MG63 (cell line): ENCODE results near the gene CCNY. TPM values are rescaled to one million over a fixed set of nuclear protein-coding genes. Genes with fewer than 3 reads are reported as not detected.
A peak's percentile ranks its signal among the peaks of the same experiment; 100 is the strongest.

ENCODE experiments used
- DNase-seq: peaks from one replicate; pipeline ENCODE4 v3.0.0-alpha.2; 2020
- H3K27me3 ChIP-seq: fragments of 250-450 bp; sonication (Bioruptor Pico); 2 replicates; pipeline ENCODE4 v1.5.1; 2020; ENCODE audit warnings: mild to moderate bottlenecking, moderate library complexity
- H3K36me3 ChIP-seq: fragments of 250-450 bp; sonication (Bioruptor Pico); 2 replicates; pipeline ENCODE4 v1.5.1; 2020; ENCODE audit warnings: mild to moderate bottlenecking, moderate library complexity
- H3K4me3 ChIP-seq: fragments of 250-450 bp; sonication (Bioruptor Pico); 2 replicates; pipeline ENCODE4 v1.5.1; 2020; ENCODE audit warnings: mild to moderate bottlenecking, moderate library complexity
- H3K9me3 ChIP-seq: fragments of 250-450 bp; sonication (Bioruptor Pico); 2 replicates; pipeline ENCODE4 v1.5.1; 2020; ENCODE audit warnings: mild to moderate bottlenecking, moderate library complexity
- total RNA-seq: library from RNA; depleted of rRNA; stranded (reverse); fragments of >200 nt; shearing (Covaris generic); gene quantifications from 2 replicates; pipeline ENCODE4 v1.2.3, GENCODE V29; 2014; ENCODE audit warnings: low replicate concordance

The CCNY gene
- total RNA-seq, 1 experiment from 2014 or later = 47.2 TPM

DNA sequence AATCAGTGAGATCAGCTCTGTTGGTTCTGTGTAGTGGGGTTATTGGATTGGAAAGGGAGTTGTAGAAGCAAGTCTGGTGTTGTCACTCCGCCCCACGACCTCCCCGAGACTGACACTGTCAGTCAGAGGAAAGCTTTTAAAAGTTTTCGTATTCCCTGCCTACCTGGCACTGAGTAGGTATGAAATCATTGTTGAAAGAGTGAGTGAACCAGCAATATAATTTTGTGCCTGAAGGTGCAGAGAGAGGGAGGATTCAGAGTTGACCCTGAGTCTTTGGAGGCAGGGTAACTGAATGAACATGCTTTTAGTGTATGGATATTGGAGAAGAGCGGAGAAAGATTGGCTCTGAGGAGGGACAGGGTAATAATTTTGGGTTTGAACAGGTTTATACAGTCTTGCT, 27.3 kb downstream of the CCNY start:
- no peaks in the 10 kb centered on the region for H3K27me3 ChIP-seq
- H3K36me3 ChIP-seq = no peaks in the 10 kb centered on the region
- DNase-seq = no peak
- no peaks in the 10 kb centered on the region for H3K9me3 ChIP-seq
- no peak overlapping the region for H3K4me3 ChIP-seq

DNA sequence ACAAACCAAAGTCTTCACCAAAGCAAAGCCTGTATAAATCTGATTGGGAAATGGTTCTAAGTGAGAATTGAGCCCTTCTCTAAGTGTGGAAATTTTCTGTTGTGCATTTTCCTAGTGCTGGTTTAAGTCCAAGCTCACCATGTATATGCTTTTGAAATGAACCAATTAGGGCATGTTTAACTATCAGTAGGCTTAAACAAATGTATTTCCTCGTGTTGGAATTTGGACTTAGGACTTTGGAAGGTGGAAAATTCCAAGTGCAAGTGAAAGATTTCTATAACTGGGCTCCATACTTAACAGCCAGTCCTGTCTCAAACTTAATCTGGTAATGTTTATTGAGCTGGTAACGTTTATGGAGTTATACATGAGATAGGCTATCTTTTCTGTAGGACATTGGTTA, 28.5 kb downstream of the CCNY start:
- DNase-seq = no peak
- H3K4me3 ChIP-seq = no peak overlapping the region
- H3K27me3 ChIP-seq = no peaks in the 10 kb centered on the region
- no peaks in the 10 kb centered on the region for H3K9me3 ChIP-seq
- no peaks in the 10 kb centered on the region for H3K36me3 ChIP-seq

DNA sequence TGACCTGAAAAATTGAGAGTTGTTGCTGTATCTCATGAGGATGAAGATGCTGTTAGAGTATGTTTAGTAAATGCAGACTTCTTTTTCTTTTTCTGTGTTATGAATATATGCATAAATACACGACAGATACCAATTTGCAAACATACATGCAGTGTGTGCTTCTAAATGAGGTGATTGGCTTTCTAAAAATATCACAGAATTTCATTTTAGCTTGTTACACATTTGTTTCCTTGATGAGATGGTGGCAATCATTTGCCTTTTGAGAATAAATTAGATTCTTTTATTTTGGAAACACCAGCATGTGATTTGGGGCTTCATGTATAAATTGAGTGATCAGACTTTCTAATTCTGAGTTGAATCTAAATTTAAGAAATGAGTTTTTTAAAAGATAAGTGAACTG, 29.7 kb downstream of the CCNY start:
- no peak overlapping the region for H3K4me3 ChIP-seq
- H3K36me3 ChIP-seq = no peaks in the 10 kb centered on the region
- H3K9me3 ChIP-seq = no peaks in the 10 kb centered on the region
- no peaks in the 10 kb centered on the region for H3K27me3 ChIP-seq
- DNase-seq = no peak

DNA sequence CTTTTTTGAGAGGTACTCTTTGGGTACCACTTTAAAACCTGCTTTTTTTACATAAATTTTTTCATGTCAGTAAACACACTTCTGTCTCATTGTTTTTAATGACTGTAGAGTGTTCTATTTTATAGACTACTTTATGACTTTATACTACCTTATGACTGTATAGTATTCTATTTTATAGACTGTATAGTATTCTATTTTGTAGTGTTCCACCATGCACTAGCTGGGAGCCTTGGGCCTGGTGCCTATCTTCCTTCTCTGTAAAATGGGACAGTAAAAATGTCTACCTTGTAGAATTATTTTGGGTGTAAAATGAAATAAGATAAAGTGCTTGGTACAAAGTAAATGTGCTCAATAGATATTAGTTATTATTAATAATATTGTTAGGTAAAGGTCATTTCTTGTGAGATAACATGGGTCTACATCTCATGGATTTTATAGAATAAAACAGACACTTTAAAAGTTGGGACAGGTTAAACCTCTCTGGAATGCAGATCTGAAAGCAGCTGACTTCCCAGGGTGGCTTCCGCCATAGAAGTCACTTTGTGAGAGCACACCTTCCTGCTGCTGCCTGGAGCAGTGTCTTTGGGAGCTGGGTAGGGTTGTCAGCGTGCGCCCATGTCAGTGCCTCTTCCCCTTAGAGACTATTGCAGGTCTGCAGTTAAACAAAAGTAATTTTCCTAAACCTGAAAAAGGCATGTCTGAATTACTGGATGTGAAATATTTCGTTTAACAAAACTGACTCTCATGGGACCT, 31.0 kb downstream of the CCNY start:
- no peaks in the 10 kb centered on the region for H3K9me3 ChIP-seq
- no peaks in the 10 kb centered on the region for H3K36me3 ChIP-seq
- DNase-seq = no peak
- H3K27me3 ChIP-seq = no peaks in the 10 kb centered on the region
- no peak overlapping the region for H3K4me3 ChIP-seq

DNA sequence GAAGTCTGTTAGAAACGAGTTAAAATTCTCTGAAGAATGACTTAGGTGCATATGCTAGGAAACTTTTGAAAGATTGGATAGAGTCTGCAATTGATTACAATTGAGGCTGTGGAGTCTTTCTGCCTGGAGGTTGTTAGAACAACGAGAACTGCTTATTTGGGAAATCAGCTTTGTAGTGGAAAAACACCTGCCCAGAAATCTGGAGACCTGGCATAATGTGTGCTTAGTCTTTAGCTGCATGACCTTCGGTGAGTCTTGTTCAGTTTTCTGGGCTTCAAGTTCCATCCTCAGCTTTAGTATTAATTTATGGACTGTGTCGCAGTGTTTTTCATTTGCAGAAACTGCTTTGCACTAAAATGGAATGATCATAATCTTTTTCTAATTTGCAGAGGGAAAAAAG, 31.7 kb downstream of the CCNY start:
- H3K9me3 ChIP-seq = no peaks in the 10 kb centered on the region
- DNase-seq = no peak
- H3K36me3 ChIP-seq = no peaks in the 10 kb centered on the region
- H3K4me3 ChIP-seq = no peak overlapping the region
- H3K27me3 ChIP-seq = no peaks in the 10 kb centered on the region

DNA sequence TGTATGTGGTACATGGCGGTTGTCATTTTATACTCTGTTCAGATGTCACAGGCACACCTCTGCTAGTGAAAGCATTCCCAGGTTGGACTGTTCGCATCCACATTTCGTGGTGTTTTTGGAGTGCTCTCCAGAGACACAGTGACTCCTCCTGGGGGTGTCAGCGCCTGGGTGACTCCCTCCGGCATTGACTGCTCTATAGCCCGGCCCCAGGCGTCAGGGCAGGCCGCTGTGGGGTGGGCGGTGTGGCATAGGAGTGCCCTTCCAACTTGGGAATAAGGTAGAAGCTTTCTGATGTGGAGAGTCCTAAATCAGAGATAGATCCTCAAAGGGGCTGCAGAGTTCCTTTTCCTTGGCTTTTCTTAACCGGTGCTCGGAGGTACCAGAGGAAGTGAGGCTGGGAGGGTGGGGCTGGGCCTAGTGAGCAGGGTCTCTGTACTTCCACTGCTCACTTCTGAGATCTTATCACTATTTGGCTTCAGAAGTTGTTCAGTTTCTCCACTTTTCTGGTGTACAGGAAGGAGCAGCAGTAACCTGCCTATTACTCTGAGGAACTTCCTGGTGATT, 32.3 kb downstream of the CCNY start:
- DNase-seq = no peak
- Histone ChIP-seq H3K9me3 (no peaks in the 10 kb centered on the region), H3K4me3 (no peak overlapping the region), H3K36me3 (no peaks in the 10 kb centered on the region), H3K27me3 (no peaks in the 10 kb centered on the region)

DNA sequence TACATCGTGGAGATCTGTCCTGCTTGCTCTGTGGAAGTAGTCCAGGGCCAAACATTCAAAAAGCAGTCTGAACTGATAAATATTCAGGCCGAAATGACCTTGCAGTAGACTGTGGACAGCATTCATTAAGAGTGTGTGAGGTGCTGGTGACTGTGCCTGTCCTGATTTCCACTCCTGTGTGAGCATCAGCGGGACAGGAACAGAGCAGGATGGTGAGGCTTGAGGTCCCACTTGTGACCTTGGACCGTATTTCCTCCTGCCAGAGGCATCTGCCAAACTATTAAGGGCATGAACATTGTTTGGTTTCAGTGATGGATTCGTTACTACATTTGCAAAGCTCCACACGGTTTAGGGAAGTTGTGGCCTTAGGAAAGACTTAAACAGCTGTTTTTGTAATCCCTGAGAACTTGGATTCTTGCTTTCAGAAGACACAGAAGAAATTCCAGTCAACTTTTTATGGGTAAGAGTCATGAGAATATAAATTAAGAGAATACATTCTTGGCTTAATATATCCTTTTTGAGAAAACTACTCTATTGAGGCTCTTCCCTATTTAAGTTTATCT, 32.8 kb downstream of the CCNY start:
- Histone ChIP-seq H3K4me3 (no peak overlapping the region), H3K36me3 (no peaks in the 10 kb centered on the region), H3K27me3 (no peaks in the 10 kb centered on the region), H3K9me3 (no peaks in the 10 kb centered on the region)
- DNase-seq = no peak

DNA sequence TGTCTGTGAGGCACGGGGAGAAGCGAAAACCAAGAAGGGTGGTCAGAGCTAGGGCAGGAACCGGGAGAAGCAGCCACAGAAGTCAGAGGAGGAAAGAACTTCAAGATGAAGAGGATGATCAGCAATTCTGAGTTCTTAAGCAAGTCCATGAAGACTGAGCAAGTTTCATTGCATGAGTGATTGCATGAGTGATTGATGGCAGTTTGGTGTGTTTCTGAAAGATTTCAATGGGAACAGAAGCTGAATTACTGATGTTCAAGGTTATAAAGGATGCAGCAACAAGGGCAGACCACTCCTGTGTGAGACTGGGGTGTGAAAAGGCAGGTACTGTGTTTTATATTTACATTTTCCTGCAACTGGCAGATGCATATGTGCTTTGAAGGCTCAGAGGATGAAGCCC, 35.4 kb downstream of the CCNY start:
- Histone ChIP-seq H3K4me3 (no peak overlapping the region), H3K27me3 (no peaks in the 10 kb centered on the region), H3K36me3 (no peaks in the 10 kb centered on the region), H3K9me3 (no peaks in the 10 kb centered on the region)
- DNase-seq = no peak

DNA sequence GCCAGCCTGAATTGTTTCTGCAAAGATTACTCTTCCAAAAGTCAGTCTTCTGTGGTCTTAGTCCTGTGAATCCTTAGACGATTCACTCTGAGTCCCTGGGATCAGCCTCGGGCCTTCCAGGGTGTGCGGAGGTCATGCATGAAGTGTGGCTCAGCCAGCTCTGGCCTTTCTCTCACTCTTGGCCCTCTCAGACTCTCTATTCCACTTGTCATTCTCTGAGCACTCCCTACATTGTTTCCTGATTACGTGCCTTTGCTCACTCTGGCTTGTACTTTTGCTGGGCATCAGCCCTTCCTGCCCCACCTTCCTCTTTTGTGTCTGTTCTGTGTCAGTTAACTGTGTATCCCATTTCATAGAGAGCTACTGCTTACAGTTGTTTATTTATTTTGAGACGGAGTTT, 36.0 kb downstream of the CCNY start:
- no peaks in the 10 kb centered on the region for H3K9me3 ChIP-seq
- no peak overlapping the region for H3K4me3 ChIP-seq
- DNase-seq = peak; percentile 65
- H3K36me3 ChIP-seq = no peaks in the 10 kb centered on the region
- H3K27me3 ChIP-seq = no peaks in the 10 kb centered on the region

DNA sequence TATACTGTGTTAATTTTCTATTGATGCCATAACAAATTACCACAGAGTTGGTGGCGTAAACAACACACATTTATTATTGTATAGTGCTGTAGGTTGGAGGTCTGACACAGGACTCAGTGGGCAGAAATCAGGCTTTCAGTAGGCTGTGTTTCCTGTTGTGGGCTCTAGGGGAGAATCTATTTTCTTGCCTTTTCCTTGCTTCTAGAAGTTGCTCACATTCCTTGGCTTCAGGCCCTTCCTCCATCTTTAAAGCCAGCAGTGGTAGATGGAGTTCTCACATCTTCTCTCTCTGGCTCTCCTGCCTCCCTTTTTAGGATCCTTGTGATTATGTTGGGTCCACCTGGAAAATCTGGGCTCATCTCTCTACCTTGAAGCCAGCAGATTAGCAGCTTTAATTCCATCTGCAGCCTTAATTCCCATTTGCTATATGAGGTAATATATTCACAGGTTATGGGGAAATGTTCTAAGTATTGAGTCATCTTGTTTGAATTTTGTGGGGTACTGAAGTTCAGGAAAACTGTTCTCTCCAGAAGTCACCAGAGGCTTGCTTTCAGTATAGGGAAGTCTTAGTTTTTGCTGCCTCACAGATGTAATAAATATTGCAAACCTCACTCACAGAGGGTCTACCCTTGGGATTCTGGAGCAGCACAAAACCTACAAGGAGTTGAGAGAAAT, 38.9 kb downstream of the CCNY start:
- Histone ChIP-seq H3K4me3 (no peak overlapping the region), H3K9me3 (no peaks in the 10 kb centered on the region), H3K36me3 (no peaks in the 10 kb centered on the region), H3K27me3 (no peaks in the 10 kb centered on the region)
- no peak for DNase-seq

DNA sequence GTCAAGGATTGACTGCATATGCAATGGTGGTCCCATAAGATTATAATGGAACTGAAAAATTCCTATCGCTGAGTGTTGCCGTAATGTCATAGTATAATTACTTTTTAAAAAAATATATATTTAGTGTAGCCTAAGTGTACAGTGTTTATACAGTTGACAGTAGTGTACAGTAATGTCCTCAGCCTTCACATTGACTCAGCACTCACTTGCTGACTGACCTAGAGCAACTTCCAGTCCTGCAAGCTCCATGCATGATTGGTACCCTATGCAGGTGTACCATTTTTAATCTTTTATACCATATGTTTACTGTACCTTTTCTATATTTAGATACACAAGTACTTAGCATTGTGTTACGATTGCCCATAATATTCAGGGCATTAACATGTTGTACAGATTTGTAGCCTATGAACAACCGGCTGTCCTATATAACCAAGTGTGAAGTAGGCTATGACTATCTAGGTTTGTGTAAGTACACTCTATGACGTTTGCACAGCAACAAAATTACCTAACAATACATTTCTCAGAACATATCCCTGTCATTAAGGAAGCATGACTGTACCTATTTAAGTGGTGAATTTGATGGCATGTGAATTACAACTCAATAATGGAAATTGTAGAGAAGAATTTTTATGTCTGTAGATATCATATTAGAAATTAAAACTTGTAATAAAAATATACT, 40.9 kb downstream of the CCNY start:
- no peaks in the 10 kb centered on the region for H3K27me3 ChIP-seq
- no peaks in the 10 kb centered on the region for H3K36me3 ChIP-seq
- no peak overlapping the region for H3K4me3 ChIP-seq
- no peak for DNase-seq
- H3K9me3 ChIP-seq = no peaks in the 10 kb centered on the region

DNA sequence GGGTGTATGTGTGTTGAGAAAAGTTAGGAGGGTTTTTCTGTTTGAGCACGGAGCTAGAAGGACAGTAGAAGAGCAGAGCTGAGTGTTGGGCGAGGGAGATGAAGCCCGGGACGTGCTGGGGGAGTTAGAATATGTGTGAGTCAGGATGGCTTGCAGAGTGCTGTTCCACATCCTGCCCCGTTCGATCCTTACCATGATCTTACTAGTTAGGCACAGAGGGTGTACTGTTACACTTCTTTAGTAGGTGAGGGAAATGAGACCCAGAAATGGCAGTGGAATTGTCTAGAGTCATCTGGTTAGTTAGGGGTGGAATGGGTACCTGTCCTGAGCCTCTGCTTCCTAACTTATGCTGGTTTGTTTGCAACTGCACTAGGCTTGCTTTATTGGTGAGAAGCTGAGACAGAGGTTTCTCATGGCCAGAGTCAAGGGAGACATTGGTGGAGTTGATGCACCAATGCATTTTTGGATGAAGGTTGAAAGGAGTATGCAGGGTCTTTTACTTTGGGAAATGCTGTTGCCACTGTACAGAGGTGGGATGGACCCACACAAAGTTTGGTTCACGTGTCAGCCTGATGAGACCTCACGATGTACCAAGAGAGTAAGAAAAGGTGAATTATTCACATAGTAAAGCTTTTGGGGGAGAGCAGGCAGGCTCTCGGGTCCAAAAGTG, 42.4 kb downstream of the CCNY start:
- no peak overlapping the region for H3K4me3 ChIP-seq
- H3K36me3 ChIP-seq = no peaks in the 10 kb centered on the region
- H3K9me3 ChIP-seq = no peaks in the 10 kb centered on the region
- DNase-seq = no peak
- no peaks in the 10 kb centered on the region for H3K27me3 ChIP-seq

DNA sequence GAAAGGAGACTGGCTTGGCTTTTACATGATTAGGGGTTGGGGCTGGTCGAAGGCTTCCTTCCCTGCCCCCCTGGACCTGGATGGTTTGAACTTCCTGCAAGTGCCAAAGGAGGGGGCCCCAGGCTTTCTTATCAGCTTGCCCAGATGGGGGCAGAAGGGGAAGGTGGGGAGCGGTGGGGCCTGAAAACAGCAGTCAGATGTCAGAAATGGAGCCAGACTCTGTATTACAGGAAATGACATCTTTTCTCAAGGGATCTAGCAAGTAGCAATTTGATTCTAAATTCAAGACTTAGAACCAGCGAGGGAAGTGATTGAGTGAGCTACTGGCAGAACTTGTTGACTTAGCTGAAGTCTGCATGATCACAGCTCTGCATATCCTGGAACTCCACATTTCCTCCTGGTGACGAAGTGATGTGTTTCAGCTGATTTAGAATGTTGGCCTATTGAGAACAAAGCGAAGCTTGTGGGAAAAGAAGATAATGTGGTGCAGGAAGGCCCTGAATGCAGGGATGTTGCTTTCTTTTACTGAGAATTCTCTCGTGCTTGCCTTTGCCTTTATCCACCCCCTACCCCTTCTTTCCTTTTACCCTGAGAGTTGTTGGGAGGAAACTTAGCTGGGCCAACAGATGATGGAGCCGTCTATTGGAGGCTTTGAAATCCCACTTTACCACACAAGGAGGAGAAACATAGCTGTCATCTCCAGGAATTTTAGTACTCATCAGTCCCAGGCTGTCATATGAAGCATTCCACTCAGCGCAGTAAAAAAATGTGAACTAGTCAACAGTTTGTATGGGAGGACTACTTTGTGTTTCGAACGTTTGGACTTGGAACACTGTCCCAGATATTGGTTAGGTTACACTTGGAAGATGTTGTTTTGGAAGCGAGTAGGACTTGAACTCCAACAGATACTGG, 43.2 kb downstream of the CCNY start:
- Histone ChIP-seq H3K9me3 (no peaks in the 10 kb centered on the region), H3K4me3 (no peak overlapping the region), H3K36me3 (no peaks in the 10 kb centered on the region), H3K27me3 (no peaks in the 10 kb centered on the region)
- no peak for DNase-seq

DNA sequence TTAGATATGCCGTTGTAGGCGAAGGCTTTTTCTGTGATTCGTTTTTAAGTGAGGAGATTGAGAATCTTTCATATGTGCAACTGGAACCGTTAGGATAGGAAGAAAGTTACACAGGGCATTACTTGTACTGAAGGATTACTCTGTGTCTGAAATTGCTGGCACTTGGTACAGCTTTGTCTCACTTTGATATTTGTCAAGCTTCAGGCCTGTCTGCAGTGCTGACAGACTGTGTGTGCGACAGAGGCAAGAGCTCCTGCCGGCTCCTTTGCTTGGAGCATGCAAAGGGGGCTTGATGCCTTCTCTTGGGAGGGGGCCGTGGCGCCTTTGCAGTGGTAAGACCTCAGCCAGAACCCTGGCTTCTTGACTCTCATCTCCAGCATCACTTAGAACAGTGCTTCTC, 45.8 kb downstream of the CCNY start:
- no peak overlapping the region for H3K4me3 ChIP-seq
- no peaks in the 10 kb centered on the region for H3K9me3 ChIP-seq
- no peaks in the 10 kb centered on the region; the same call in 1 of the 2 replicates for H3K36me3 ChIP-seq
- no peaks in the 10 kb centered on the region for H3K27me3 ChIP-seq
- no peak for DNase-seq

DNA sequence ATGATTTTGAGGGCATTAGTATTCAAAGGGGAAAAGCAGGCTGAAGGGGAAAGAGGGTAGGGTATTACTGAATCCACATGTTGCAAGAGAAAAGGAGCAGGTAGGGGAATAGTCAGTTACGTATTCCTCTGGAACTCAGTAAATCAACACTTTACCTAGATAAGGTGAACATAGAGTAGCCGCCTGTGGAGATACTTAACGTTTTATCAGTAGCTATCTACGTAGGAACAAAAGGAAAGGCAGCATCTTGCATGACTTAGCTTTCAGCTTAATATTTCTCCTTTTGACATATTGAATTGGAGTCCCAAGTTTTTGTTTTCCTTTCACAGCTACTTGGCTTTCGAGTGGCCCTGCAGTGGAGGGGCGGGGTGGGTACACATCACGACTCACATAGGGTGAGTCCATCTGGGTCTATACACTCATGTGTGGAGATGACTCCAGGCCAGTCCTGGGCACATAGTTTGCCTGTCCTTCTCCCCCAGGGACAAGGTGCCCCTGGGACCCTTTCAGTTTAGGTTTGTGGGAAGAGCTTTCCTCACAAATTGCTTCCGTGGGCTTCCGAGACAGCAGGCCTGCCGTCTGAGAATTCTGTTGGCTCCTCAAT, 48.1 kb downstream of the CCNY start:
- Histone ChIP-seq H3K36me3 (no peaks in the 10 kb centered on the region; the same call in 1 of the 2 replicates), H3K9me3 (no peaks in the 10 kb centered on the region), H3K27me3 (no peaks in the 10 kb centered on the region), H3K4me3 (no peak overlapping the region)
- peak; percentile 34 for DNase-seq
